HL-60 (cell line): ENCODE results near the gene LRRIQ1.

Source experiments
- DNase-seq, 2 experiments: peaks; one replicate each; pipeline ENCODE4 v3.0.0-alpha.2; 2010 to 2020; ENCODE audit warnings: low read depth in 1 of 2, low spot score in 1 of 2
- H3K27ac ChIP-seq: fragments of 250-450 bp; sonication (Bioruptor Pico); replicated peaks from 2 replicates; pipeline ENCODE4 v1.5.1; 2020; ENCODE audit warnings: mild to moderate bottlenecking, moderate library complexity
- H3K27me3 ChIP-seq: fragments of 250-450 bp; sonication (Bioruptor Pico); 2 replicates; pipeline ENCODE4 v1.5.1; 2021; ENCODE audit warnings: mild to moderate bottlenecking, moderate library complexity; ENCODE audit not compliant: insufficient read depth, poor library complexity, severe bottlenecking
- H3K4me3 ChIP-seq: replicated peaks from 2 replicates; pipeline ENCODE4 v1.5.1; 2011; ENCODE audit warnings: mild to moderate bottlenecking, control low read depth, low read length; ENCODE audit not compliant: insufficient read depth
- GABPA ChIP-seq: IDR thresholded peaks from 2 replicates; pipeline ENCODE4 v1.6.1; 2012; ENCODE audit warnings: low read depth
- POLR2AphosphoS5 ChIP-seq: IDR thresholded peaks from 2 replicates; pipeline ENCODE4 v1.6.1; 2012; ENCODE audit warnings: low read depth
- SPI1 ChIP-seq: IDR thresholded peaks from 2 replicates; pipeline ENCODE4 v1.6.1; 2012; ENCODE audit warnings: low read depth, mild to moderate bottlenecking, borderline replicate concordance
- TF ChIP-seq, protein P1 (sequence below): IDR thresholded peaks from one replicate; pipeline ENCODE4 v1.5.1; 2011; ENCODE audit warnings: low read length, control low read depth, inconsistent platforms; ENCODE audit not compliant: insufficient read depth
- TF ChIP-seq, protein P2 (sequence below): IDR thresholded peaks from 2 replicates; pipeline ENCODE4 v1.6.1; 2012; ENCODE audit warnings: low read depth; ENCODE audit not compliant: insufficient replicate concordance

Gene LRRIQ1

DNA sequence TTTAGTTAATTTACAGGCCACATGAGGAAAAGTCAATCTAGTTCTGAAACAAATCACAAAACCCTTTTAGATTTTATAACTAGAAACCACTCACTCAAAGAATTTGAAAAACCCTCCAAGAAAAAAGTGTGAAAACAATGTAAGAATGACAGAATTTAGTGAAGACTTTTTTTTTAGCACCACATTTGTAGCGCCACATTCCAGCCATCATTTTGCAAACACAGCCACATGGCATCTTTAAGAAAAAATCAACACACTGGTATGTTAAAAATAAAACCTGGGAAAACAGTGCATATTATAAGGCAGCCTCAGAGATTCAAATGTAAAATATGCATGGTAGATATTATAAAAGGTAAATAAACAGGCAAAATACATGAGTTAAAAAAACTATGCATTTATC, 221.5 kb downstream of the LRRIQ1 start:
- Histone ChIP-seq H3K27ac (no peak overlapping the region), H3K4me3 (no peak overlapping the region), H3K27me3 (no peaks in the 10 kb centered on the region)
- DNase-seq = no peak
- TF ChIP-seq GABPA = no peak
- TF ChIP-seq POLR2AphosphoS5 = no peak
- TF ChIP-seq, protein P1, sequence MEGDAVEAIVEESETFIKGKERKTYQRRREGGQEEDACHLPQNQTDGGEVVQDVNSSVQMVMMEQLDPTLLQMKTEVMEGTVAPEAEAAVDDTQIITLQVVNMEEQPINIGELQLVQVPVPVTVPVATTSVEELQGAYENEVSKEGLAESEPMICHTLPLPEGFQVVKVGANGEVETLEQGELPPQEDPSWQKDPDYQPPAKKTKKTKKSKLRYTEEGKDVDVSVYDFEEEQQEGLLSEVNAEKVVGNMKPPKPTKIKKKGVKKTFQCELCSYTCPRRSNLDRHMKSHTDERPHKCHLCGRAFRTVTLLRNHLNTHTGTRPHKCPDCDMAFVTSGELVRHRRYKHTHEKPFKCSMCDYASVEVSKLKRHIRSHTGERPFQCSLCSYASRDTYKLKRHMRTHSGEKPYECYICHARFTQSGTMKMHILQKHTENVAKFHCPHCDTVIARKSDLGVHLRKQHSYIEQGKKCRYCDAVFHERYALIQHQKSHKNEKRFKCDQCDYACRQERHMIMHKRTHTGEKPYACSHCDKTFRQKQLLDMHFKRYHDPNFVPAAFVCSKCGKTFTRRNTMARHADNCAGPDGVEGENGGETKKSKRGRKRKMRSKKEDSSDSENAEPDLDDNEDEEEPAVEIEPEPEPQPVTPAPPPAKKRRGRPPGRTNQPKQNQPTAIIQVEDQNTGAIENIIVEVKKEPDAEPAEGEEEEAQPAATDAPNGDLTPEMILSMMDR = no peak
- no peak for TF ChIP-seq SPI1
- TF ChIP-seq, protein P2, sequence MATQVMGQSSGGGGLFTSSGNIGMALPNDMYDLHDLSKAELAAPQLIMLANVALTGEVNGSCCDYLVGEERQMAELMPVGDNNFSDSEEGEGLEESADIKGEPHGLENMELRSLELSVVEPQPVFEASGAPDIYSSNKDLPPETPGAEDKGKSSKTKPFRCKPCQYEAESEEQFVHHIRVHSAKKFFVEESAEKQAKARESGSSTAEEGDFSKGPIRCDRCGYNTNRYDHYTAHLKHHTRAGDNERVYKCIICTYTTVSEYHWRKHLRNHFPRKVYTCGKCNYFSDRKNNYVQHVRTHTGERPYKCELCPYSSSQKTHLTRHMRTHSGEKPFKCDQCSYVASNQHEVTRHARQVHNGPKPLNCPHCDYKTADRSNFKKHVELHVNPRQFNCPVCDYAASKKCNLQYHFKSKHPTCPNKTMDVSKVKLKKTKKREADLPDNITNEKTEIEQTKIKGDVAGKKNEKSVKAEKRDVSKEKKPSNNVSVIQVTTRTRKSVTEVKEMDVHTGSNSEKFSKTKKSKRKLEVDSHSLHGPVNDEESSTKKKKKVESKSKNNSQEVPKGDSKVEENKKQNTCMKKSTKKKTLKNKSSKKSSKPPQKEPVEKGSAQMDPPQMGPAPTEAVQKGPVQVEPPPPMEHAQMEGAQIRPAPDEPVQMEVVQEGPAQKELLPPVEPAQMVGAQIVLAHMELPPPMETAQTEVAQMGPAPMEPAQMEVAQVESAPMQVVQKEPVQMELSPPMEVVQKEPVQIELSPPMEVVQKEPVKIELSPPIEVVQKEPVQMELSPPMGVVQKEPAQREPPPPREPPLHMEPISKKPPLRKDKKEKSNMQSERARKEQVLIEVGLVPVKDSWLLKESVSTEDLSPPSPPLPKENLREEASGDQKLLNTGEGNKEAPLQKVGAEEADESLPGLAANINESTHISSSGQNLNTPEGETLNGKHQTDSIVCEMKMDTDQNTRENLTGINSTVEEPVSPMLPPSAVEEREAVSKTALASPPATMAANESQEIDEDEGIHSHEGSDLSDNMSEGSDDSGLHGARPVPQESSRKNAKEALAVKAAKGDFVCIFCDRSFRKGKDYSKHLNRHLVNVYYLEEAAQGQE = no peak

DNA sequence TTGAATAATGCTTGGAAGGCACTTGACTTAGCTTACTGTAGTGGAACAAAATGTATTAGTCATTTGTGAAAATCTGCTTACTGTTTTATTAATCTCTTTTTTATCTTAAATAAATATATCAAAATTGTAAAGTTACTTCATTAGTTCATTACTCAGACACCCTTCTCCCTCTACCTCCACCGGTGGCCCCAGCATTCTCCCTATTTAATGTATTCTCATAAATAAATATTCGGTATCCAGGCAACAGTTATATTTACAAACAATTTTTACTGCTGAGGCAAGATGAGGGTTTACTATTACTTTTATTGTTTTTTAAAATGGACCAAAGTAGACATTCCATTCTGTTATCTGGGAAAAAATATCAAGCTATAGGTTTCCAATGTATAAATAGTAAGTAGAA, 224.3 kb downstream of the LRRIQ1 start:
- no peak for TF ChIP-seq POLR2AphosphoS5
- TF ChIP-seq SPI1 = no peak
- no peak for TF ChIP-seq GABPA
- TF ChIP-seq, protein P1 = no peak
- TF ChIP-seq, protein P2 = no peak
- Histone ChIP-seq H3K4me3 (no peak overlapping the region), H3K27me3 (no peaks in the 10 kb centered on the region), H3K27ac (no peak overlapping the region)
- no peak for DNase-seq

DNA sequence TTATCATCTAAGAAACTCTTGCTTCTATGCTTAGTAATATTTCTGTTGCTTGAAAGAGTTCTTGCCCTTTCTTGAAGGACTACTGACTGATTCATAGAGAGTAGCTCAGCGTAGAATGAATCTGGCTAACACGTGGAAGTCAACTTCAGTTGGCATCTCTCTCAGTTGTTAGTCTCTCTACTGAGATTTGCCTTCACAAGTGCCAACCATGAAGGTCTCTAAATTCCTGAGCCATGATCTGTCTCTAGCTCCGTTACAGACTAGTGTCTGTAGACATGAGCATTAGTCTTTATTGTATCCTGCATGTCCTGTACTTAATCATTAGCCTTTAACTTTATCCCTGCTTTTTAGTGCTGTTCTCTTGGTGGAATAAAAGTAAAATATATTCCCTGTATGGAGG, 224.7 kb downstream of the LRRIQ1 start:
- Histone ChIP-seq H3K27ac (no peak overlapping the region), H3K27me3 (no peaks in the 10 kb centered on the region), H3K4me3 (no peak overlapping the region)
- DNase-seq = no peak
- TF ChIP-seq, protein P1 = no peak
- TF ChIP-seq POLR2AphosphoS5 (no peak), SPI1 (no peak)
- TF ChIP-seq, protein P2 = no peak
